SK-N-MC (cell line): Measurements from ENCODE around the gene RNF166.
A peak's percentile ranks its signal among the peaks of the same experiment; 100 is the strongest.

ENCODE experiments used
- DNase-seq: peaks from one replicate; pipeline ENCODE4 v3.0.0-alpha.2; 2011; ENCODE audit warnings: low read depth, low spot score
- H3K27ac ChIP-seq: fragments of 200-600 bp; sonication (generic); 2 replicates; pipeline ENCODE4 v1.5.1; 2016; ENCODE audit warnings: mixed run types
- H3K36me3 ChIP-seq: fragments of 200-600 bp; sonication (generic); 2 replicates; pipeline ENCODE4 v1.6.1; 2017; ENCODE audit warnings: antibody characterized with exemption, low read length, mixed read lengths; ENCODE audit not compliant: insufficient read depth
- H3K4me3 ChIP-seq: fragments of 200-600 bp; sonication (generic); 2 replicates; pipeline ENCODE4 v1.5.1; 2016
- H3K9ac ChIP-seq: fragments of 200-600 bp; sonication (generic); 2 replicates; pipeline ENCODE4 v1.8.0; 2017; ENCODE audit warnings: mixed run types, mixed read lengths; ENCODE audit not compliant: insufficient read length
- H3K9me3 ChIP-seq: fragments of 200-600 bp; sonication (generic); 2 replicates; pipeline ENCODE4 v1.6.1; 2017; ENCODE audit warnings: low read depth, mild to moderate bottlenecking, antibody characterized with exemption, low read length, moderate library complexity, mixed read lengths
- EZH2 ChIP-seq: fragments of 200-600 bp; sonication (generic); IDR thresholded peaks from one replicate; pipeline ENCODE4 v1.6.1; 2017; ENCODE audit warnings: antibody characterized with exemption
- FOXP2 ChIP-seq: optimal IDR thresholded peaks from 2 replicates; pipeline ENCODE3; 2011; ENCODE audit warnings: mild to moderate bottlenecking, moderate library complexity; ENCODE audit not compliant: insufficient read depth; ENCODE audit errors: extremely low read length, control extremely low read depth
- POLR2AphosphoS5 ChIP-seq: IDR thresholded peaks from 2 replicates; pipeline ENCODE4 v1.6.1; 2012; ENCODE audit warnings: mild to moderate bottlenecking, low read depth, low read length, borderline replicate concordance

Gene RNF166

GRCh38 chr16:88687676-88688012 is 18.6 kb downstream of the RNF166 start:
- no peak overlapping the region for H3K27ac ChIP-seq
- H3K4me3 ChIP-seq, result no peak overlapping the region
- TF ChIP-seq FOXP2 (no peak), POLR2AphosphoS5 (no peak), EZH2 (no peak)
- no peak overlapping the region for H3K9ac ChIP-seq
- H3K9me3 ChIP-seq, result no peaks in the 10 kb centered on the region
- H3K36me3 ChIP-seq, result no peaks in the 10 kb centered on the region
- no peak for DNase-seq

GRCh38 chr16:88687254-88687576 is 19.0 kb downstream of the RNF166 start:
- TF ChIP-seq FOXP2, result no peak
- no peak for TF ChIP-seq POLR2AphosphoS5
- TF ChIP-seq EZH2, result no peak

GRCh38 chr16:88686439-88687253 is 19.6 kb downstream of the RNF166 start, which contains the start of gene SNAI3:
TSS of gene SNAI3 (minus strand) at chr16:88686507. CDS start at chr16:88686406, 101 bp downstream.
- H3K36me3 ChIP-seq, result no peaks in the 10 kb centered on the region
- no peaks in the 10 kb centered on the region for H3K9me3 ChIP-seq
- no peak for TF ChIP-seq EZH2
- no peak for TF ChIP-seq POLR2AphosphoS5
- no peak for TF ChIP-seq FOXP2
- DNase-seq, result no peak
- no peak within 1 kb of the TSS for H3K9ac ChIP-seq
- peak within 1 kb of the TSS; percentile 74 for H3K4me3 ChIP-seq
- no peak within 1 kb of the TSS for H3K27ac ChIP-seq

More at GRCh38 chr16:88687254-88687576, 19.0 kb downstream of the RNF166 start:
- Histone ChIP-seq H3K27ac (no peak overlapping the region), H3K4me3 (no peak overlapping the region), H3K36me3 (no peaks in the 10 kb centered on the region), H3K9ac (no peak overlapping the region), H3K9me3 (no peaks in the 10 kb centered on the region)
- DNase-seq, result no peak

GRCh38 chr16:88686062-88686438 is 20.2 kb downstream of the RNF166 start:
- Histone ChIP-seq H3K4me3 (peak overlapping the region; percentile 74), H3K27ac (no peak overlapping the region), H3K36me3 (no peaks in the 10 kb centered on the region), H3K9me3 (no peaks in the 10 kb centered on the region), H3K9ac (no peak overlapping the region)
- no peak for DNase-seq
- TF ChIP-seq FOXP2 (no peak), POLR2AphosphoS5 (no peak), EZH2 (no peak)

- no peak for DNase-seq
- H3K27ac ChIP-seq, result no peak overlapping the region
- no peaks in the 10 kb centered on the region for H3K36me3 ChIP-seq
- peak overlapping the region; percentile 74 for H3K4me3 ChIP-seq
- H3K9ac ChIP-seq, result no peak overlapping the region
- H3K9me3 ChIP-seq, result no peaks in the 10 kb centered on the region
- TF ChIP-seq FOXP2, result no peak
- no peak for TF ChIP-seq EZH2
- no peak for TF ChIP-seq POLR2AphosphoS5
Measured at GRCh38 chr16:88685156-88686061, 20.8 kb downstream of the RNF166 start.

- Histone ChIP-seq H3K36me3 (no peaks in the 10 kb centered on the region), H3K9ac (no peak overlapping the region), H3K4me3 (no peak overlapping the region), H3K9me3 (no peaks in the 10 kb centered on the region), H3K27ac (no peak overlapping the region)
- DNase-seq, result no peak
- TF ChIP-seq POLR2AphosphoS5 (no peak), FOXP2 (no peak), EZH2 (no peak)
Measured at GRCh38 chr16:88684569-88685155, 21.5 kb downstream of the RNF166 start.

- no peak overlapping the region for H3K9ac ChIP-seq
- no peak overlapping the region for H3K27ac ChIP-seq
- DNase-seq, result no peak
- TF ChIP-seq EZH2 (no peak), POLR2AphosphoS5 (no peak), FOXP2 (no peak)
- H3K36me3 ChIP-seq, result no peaks in the 10 kb centered on the region
- no peaks in the 10 kb centered on the region for H3K9me3 ChIP-seq
- H3K4me3 ChIP-seq, result no peak overlapping the region
Measured at GRCh38 chr16:88681709-88682451, 24.3 kb downstream of the RNF166 start.
